SK-MEL-5 (cell line): ENCODE data around the gene A4GALT. TPM values are rescaled to one million over a fixed set of nuclear protein-coding genes. Genes with fewer than 3 reads are reported as not detected.
A peak's percentile ranks its signal among the peaks of the same experiment; 100 is the strongest.

Source experiments
- DNase-seq: peaks from one replicate; pipeline ENCODE4 v3.0.0-alpha.2; 2016; ENCODE audit warnings: low read depth, low spot score
- in situ Hi-C: cut with HindIII; loops from 2 replicates; pipeline ENCODE4 v1.10.0; 2016; ENCODE audit warnings: low sequenced_read_pairs, high pct_unique_total_duplicates, low pct_unique_long_range_greater_than_20kb
- total RNA-seq: library from RNA; depleted of rRNA; stranded (reverse); fragments of >200 nt; shearing (Covaris generic); gene quantifications from 2 replicates; pipeline ENCODE4 v1.2.3, GENCODE V29; 2014

Gene A4GALT
- total RNA-seq, 1 experiment from 2014 or later, result not detected

DNA sequence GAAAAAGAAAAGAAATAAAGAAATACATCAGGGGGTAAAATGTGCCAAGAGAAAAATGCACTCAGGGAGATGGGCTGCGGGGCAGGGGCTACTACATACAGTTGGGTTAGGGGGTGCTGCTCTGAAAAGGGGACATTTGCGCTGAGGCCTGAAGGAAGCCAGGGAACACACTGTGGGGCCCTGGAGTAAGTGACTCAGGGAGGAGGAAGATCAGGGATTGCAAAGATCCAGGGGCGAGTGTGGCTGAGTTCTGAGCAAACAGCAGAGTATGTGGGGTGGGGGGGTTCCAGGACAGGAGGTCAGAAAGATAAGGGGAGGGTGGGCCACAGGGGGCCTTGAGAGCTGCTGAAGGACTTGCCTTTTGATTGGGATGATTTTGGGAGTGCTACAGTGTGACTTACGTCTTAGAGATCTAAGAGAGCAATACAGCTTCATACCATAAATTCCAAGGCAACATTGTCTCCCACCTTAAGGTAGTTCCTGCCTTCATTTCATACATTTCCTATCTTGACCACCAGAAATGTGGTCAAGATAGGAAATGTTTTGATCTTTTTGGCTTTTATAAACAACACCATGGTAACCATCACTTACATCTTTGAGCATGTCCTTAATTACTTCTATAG lies 5.8 kb downstream of the A4GALT start:
- in situ Hi-C loops, result no loop called here
- DNase-seq, result no peak

DNA sequence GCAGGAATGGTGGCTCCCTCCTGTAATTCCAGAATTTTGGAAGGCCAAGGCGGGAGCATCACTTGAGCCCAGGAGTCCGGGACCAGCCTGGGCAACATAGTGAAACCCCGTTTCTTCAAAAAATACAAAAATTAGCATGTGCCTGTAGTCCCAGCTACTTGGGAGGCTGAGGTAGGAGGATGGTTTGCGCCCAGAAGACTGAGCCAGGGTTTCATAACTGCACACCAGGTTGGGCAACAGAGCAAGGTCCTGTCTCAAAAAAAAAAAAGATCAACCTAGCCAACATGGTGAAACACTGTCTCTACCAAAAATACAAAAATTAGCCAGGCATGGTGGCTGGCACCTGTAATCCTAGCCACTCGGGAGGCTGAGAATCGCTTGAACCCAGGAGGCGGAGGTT lies 6.4 kb downstream of the A4GALT start:
- in situ Hi-C loops, result no loop called here
- DNase-seq, result no peak

DNA sequence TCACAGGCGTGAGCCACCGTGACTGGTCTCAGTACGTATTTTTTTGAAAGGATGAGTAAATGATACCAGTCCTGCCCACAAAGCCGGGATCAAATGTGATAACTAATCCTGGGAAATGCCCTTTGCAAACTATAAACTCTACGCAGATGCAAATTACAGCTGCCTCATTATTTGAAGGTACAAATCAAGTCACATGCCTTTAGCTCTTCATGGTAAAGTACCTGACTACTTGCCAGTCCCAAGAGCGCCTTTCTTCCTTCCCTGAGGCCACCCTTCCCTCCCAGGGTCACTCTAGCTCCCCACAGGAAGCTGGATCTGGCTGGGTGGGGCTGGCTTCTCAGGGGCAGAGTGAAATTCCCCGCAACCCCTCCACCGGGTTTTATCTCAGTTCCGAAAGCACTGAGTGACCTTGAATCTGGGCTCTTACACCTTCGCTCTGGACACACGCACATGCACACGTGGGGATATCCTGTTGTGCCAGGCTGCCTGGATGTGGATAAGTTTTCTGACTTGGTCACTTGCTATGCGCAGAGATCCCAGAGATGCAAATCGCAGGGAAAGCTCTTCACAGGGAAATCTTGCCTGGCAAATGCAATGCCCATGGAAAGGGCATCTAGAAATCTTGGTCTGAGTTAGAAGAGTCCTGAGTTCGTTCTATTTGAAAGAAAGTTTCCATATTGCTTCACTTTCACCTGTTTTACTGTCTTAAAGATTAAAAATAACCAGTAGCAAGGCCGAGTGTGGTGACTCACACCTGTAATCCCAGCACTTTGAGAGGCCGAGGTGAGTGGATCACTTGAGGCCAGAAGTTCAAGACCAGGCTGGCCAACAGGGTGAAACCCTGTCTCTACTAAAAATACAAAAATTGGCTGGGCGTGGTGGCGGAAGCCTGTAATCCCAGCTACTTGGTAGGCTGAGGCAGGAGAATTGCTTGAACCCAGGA lies 8.5 kb downstream of the A4GALT start:
- in situ Hi-C loops, result no loop called here
- no peak for DNase-seq

DNA sequence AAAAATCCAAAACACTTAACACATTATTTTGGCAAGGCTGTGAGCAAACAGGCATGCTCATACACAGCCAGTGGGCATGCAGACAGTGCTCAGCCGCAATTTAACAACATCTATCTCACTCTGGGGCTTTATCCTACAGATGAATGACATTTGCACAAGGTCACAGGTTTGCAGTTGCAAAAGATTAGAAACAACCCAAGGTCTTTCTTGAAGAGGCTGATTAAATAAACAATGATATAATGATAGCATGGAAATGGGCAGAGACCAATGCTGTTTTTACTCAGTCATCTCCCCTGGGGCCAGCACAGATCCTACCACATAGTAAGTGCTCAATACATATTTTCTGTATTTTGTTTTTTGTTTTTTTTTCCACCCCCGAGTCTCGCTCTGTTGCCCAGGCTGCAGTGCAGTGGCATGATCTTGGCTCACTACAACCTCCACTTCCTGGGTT lies 9.4 kb downstream of the A4GALT start:
- in situ Hi-C loops, result no loop called here
- DNase-seq, result peak; percentile 54

DNA sequence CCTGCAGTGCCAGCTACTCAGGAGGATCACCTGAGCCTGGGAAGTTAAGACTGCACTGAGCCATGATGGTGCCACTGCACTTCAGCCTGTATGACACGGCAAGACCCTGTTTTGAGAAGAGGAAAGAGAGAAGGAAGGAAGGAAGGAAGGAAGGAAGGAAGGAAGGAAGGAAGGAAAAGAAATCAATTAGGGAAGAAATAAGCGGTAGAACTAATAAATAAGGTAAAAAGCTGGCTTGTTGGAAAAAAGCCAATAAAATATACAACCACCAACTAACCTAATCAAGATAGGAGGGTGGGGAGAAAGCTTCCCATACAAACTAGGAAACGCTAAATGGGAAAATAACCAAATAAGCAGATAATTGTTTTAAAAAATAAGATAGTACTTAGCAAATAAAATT lies 12.3 kb downstream of the A4GALT start:
- no peak for DNase-seq
- in situ Hi-C loops, result no loop called here

DNA sequence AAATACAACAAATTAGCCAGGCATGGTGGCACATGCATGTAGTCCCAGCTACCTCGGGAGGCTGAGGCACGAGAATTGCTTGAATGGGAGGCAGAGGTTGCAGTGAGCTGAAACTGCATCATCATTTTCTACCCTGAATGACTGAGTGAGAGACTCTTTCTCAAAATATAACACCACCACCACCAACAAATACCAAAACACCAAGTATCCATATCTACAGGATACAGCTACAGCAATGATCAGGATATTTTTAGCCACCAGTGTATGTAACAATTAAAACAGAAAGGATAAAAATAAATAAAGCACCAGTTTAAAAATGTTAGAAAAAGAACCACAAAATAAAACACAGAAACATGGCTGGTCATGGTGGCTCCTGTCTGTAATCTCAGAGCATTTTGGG lies 13.2 kb downstream of the A4GALT start:
- DNase-seq, result no peak
- in situ Hi-C loops, result no loop called here

DNA sequence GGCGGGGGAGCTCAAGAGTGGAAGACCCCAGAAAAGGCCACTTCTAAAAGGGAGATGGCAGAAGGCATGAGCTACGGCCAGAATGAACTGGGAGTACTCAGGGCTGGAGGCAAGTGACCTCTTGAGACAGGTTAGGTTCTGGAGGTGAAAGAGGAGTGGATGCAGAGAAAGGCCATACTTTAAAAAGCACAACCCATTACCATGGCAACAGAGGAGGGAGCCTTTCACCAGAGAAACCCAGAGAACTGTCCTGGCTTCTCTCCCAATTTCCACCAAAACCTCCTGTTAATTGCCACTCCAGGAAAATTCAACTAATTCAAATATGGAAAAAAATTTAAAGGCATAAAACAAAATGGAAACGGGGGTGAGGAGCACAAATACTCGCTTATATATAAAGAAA lies 15.8 kb downstream of the A4GALT start:
- DNase-seq, result no peak
- in situ Hi-C loops, result no loop called here

DNA sequence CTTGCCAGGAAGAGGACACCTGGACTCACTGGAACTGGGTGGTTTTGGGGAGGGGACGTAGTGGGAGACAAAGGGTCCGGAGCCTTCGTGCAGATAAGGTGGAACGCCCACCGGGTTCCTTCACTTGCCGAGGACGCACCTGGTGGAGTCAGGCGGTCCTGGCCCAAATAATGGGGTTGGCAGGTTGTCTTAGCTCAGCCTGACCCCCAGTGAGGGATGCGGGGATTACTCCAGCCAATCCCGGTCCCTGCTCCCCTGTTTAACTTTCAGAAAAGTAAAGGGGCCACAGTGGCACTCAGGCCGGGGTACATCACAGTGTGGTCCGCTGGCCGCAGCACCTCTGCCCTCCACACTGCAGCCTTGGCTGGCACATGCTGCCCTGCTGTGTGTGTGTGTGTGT lies 18.0 kb downstream of the A4GALT start:
- DNase-seq, result no peak
- in situ Hi-C loops, result no loop called here

DNA sequence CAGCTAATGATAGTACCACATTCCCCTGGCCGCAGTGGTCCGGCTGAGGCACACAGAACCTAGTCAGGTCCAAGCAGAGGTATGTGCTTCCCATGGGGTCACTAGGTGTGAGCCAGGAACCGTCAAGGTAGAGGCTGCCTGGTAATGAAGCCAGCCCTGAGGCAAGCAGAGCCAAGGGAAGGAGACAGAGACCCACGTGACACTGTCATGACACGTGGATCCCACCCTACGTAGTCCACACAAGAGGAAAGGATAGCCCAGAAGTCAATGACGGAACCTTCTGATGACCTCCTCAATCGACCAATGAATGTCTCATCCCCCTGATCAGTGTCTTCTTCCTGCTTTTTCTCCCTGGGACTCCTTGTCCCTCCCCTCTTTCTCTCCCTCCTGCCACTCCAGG lies 19.0 kb downstream of the A4GALT start:
- DNase-seq, result no peak
- in situ Hi-C loops, result no loop called here

DNA sequence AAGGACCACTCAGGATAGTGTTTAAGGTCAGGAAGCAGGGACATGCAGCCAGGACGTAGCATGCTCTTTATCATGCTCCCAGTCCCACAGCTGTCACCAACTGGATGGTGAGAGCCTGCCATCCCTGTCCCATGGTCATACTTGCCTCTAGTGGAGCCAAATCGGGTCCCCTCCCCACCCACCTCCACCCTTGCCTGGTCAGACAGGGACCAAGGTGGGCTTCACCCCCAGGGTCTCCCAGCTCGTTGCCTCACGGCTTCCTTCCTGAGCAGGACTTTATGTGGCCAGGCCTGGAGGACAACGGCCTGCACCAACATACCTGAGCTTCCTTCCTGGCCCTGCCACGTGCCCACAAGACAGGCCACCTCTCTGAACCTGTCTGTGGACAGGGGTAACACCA lies 19.8 kb downstream of the A4GALT start:
- in situ Hi-C loops, result no loop called here
- no peak for DNase-seq

DNA sequence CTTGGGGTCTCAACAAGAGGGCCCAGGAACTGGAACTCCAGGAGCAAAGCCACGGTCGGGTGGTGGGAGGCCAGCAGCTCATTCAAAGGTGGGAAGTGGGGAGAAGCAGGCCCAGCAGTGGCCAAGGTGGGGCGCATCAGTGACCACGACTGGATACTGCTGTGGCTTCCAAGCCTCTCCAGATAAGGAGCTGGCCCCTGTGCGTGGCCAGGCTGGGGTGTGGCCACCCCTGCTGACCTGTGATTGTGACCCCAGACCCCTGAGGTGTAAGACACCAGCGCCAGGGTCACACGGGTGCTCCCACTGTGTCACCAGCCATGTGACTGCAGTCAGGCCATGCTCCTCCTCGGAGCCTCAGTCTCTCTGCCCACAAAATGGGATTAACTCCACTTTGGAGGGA lies 20.3 kb downstream of the A4GALT start:
- in situ Hi-C loops, result no loop called here
- no peak for DNase-seq

DNA sequence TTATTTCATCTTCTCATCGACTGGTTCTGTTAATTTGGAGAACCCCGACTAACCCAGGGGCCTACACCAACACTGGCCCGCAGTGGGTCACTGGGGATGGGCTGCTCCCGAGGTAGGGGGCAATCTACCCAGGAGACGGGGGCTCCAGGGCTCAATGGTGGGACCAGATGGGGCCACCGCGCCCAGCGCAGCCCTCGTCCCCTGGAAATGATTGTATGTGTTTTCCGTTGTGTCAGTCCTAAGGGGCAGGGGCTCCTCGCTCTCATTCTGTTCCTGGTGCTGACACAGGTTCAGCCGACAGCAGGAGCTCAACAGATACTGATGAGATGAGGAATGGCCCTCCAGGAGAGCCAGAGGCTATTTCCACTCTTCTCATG lies 20.7 kb downstream of the A4GALT start:
- in situ Hi-C loops, result no loop called here
- no peak for DNase-seq

DNA sequence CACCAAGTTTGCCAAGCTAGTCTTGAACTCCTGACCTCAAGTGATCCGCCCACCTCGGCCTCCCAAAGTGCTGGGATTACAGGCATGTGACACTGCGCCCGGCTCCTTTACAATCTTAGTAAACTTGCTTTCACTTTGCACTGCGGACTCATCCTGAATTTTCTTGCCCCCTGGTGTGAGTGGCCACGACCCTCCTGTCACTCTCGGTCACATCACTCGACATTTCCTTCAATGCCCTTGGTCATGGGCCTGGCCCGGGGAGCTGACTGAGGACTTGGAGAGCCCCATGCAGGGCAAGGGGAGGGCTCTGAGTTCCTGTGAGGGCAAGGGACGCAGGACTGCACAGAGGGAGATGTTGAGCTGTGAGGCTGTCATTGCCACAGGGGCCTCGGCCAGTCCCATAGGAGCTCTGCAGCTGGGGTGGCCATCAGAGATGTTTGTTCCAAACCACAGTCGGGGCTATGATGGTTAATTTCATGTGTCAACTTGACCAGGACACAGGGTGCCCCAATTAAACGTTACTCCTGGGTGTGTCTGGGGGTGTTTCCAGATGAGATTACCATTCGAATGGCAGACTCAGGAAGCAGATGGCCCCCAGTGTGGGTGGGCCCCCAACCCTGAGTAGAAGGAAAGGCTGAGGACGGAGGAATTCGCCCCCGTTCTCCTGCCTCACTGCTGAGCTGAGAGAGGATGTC lies 21.2 kb downstream of the A4GALT start:
- in situ Hi-C loops, result no loop called here
- DNase-seq, result no peak

DNA sequence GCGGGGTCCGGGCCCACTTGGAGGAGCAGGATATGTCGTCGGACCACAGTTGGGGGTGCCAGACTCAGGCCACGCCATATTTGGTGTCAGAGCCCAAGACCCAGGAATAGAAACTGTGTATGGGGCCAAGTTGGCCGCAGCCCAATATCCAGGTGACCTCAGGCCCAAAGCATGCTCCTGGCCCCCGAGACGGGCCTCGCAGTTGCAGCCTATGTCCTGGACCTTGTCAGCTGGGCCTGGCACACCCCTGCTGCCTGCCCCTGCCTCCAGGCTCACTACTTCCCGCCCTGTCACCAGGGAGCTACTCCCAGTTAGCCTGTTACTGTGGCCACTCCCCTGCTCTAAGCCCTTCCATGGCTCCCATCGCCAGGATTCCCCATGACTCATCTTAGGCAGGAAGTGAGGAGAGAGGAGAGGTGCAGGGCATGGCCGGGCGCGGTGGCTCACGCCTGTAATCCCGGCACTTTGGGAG lies 23.1 kb downstream of the A4GALT start:
- in situ Hi-C loops, result no loop called here
- DNase-seq, result no peak

DNA sequence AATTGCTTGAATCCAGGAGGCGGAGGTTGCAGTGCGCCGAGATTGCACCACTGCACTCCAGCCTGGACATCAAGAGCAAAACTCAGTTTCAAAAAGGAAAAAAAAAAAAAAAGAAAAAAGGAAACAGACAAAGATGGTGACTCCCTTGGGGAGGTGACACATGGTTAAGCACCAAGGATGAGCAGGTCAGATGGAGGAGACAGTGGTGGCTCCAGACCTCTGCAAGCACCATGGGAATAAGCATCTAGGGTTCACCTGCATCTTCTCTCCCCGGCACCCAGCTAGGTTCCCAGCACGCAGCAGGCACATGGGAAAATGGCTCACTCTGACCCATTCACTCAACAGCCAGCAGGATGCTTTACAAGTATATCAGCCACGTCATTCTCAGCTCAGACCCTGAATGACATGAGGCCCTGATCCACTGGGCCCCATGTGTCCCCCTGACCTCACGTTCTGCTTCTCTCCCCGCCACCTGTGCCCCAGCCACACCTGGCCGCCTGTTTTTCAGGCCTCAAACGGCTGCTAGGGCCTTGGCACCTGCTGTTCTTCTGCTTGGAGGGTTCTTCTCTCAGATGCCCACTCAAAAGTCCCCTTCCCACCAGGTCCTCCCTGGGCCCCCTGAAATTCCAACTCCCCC lies 24.2 kb downstream of the A4GALT start:
- DNase-seq, result no peak
- in situ Hi-C loops, result no loop called here

DNA sequence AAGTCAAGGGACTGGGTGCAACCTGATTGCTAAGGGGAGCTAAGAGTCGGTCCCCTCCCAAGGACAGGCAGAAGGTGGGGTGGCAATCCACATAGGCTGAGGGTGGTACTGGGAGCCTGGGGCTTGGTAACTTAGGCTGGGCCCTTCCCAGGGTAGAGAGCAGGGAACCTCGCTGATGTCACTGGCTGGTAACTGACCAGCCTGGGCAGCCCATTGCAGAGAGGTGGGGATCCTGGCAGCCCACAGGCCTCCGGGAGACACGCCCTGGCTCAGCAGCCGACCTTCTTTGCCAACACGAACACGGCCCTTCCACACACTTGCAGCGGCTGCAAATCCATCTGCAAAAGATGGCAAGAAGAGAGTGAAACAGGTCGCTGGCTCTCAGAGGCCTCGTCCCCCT lies 25.4 kb downstream of the A4GALT start:
- in situ Hi-C loops, result no loop called here
- DNase-seq, result no peak

DNA sequence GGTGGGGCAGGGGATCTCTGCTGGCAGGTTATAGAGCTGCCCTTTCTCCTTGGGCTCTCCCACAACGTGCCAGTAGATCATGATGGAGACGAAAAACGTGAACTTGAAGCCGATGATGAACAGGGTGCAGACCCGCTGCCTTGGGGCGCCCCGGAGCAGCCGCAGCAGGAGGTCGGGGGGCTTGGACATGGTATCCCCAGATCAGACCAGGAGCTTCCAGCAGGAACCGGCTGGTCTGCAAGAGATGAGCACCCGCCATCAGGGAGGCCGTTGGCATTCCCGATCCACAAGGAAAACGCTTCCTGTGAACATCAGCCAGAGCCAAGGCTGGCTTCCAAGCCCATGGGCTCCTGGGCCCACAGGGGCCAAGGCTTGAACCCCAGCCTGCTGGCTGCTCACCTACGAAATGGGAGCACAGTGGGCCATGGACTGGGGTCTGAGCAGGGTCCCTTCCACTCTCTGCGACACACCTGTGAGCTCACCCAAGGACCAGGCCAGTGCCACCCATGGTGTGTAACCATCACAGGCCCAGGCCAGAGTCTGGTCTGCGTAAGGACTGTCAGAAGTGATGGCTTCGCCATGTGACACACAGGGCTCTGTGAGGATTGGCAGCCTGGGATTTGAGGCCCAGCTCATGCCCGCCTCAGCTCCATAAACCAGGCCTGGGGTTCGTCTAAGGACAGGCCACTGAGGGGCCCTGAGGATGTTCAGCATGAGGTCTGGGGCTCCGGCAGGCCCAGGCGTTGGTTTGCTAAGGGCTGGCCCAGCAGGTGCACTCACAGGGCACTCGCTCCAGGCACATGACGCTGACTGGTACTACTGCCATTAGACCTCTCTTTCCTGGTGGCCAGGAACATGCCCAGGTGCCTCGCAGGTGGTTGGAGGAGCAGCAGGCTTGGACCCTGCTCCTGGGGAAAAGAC lies 26.6 kb downstream of the A4GALT start:
- no peak for DNase-seq
- in situ Hi-C loops, result no loop called here
